Measurements from ENCODE around the gene SAFB. TPM values are rescaled to one million over a fixed set of nuclear protein-coding genes. Genes with fewer than 3 reads are reported as not detected.
A peak's percentile ranks its signal among the peaks of the same experiment; 100 is the strongest.

SAFB gene
- total and polyA plus RNA-seq, 2 of the 4 experiments (the other 2 are of a cell fraction), result 18.5 to 41.2 TPM

DNA sequence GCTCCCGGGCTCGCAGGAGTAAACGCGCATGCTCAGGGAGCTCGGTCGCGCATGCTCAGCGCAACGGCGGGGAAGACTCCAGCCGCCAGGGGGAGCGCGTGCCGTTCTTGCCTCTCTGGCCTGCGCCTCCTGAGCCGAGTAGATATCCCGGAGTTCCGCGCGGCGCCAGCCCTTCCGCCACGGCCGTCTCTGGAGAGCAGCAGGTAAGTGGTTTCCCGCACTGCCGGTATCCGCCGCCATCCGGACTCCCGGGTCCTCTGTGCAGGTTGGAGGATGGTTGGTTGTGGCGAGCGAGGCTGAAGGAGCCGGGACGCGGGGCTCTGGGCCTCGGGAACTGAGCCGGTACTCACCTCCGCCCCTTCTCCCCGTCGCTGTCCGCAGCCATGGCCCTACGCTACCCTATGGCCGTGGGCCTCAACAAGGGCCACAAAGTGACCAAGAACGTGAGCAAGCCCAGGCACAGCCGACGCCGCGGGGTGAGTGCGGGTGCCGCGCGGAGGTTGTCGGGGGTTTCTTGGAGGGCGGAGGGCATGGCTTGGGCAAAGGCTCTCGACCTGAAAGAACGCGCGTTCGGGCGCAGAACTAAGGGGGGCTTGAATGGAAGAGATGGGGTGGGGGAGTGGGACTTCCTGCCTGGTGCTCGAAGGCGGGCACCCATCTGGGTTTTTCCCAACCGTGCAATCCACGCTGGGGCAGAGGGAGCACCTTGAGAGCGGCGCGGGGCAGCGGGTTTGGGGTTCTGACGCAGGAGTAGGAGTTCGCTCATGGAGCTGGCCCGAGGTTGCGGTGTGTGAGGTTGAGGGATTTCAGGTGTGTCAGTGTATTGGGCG, 67.5 kb downstream of the SAFB start, which contains the start of gene RPL36:
Gene RPL36, plus strand, starts transcription at position 171 of the 830 bp plus-strand sequence. Its CDS starts 213 bp downstream, at position 384.
- Histone ChIP-seq H2AK9ac (replicated peaks; ENCODE audit: low read depth, low read length, poor library complexity) (peak within 1 kb of the TSS; percentile 100), H4K8ac (ENCODE audit: low read depth in 2 of 2, low read length in 2 of 2) (peak within 1 kb of the TSS; percentile 26 to 97), H3K9me1 (ENCODE audit: insufficient read depth, low read length) (peaks cover 7% of the 10 kb centered on the region; the same call in 1 of the 2 replicates), H2BK15ac (ENCODE audit: low read depth, low read length) (no peak within 1 kb of the TSS), H3K14ac (replicated peaks; ENCODE audit: low read depth, low read length) (peak within 1 kb of the TSS; percentile 93), H4K5ac (ENCODE audit: low read depth, low read length) (peak within 1 kb of the TSS; percentile 52), H3K9me3 (ENCODE audit: control insufficient read depth, insufficient read depth, low read length) (no peaks in the 10 kb centered on the region), H3K23ac (ENCODE audit: low read depth, low read length) (peak within 1 kb of the TSS; percentile 96), H3K4me1 (ENCODE audit: control insufficient read depth, insufficient read depth, low read length) (peaks cover 2% of the 10 kb centered on the region; the same call in 1 of the 2 replicates), H3K36me3 (ENCODE audit: control insufficient read depth, insufficient read depth, low read length) (peaks cover 41% of the 10 kb centered on the region), H3K79me1 (ENCODE audit: low read depth in 1 of 2, low read length in 2 of 2) (peaks cover 0 to 45% of the 10 kb centered on the region in 2 experiments; a peak in 1 of 4 replicates), H3K18ac (ENCODE audit: low read depth, low read length) (no peak within 1 kb of the TSS), H2BK120ac (ENCODE audit: low read depth, low read length) (no peak within 1 kb of the TSS), H3K4ac (ENCODE audit: low read depth, low read length) (peak within 1 kb of the TSS; percentile 88), H3K27me3 (ENCODE audit: control insufficient read depth, insufficient read depth, low read length) (no peaks in the 10 kb centered on the region), H2AFZ (replicated peaks; ENCODE audit: low read length, poor library complexity) (peak within 1 kb of the TSS; percentile 95), H2BK20ac (ENCODE audit: low read depth, low read length) (no peak within 1 kb of the TSS), H3K4me2 (ENCODE audit: low read depth, low read length) (peak within 1 kb of the TSS; percentile 97), H3K9ac (ENCODE audit: low read depth, low read length) (peak within 1 kb of the TSS; percentile 78), H4K91ac (ENCODE audit: insufficient read depth, low read depth, low read length) (peak within 1 kb of the TSS; percentile 83; the same call in 1 of the 2 replicates), H2AK5ac (ENCODE audit: low read depth, low read length) (peak within 1 kb of the TSS; percentile 90), H3K4me3 (ENCODE audit: insufficient read depth, low read depth, low read length) (peak within 1 kb of the TSS; percentile 74), H3K56ac (ENCODE audit: extremely low read depth, insufficient read depth, low read length) (peak within 1 kb of the TSS; percentile 24; the same call in 1 of the 2 replicates), H2BK5ac (ENCODE audit: low read depth, low read length, poor library complexity, severe bottlenecking) (peak within 1 kb of the TSS; percentile 61), H3K27ac (ENCODE audit: insufficient read depth, low read length) (peak within 1 kb of the TSS; percentile 78), H4K20me1 (ENCODE audit: insufficient read depth, low read length) (peaks cover 53% of the 10 kb centered on the region)
- BruUV-seq (replicated peaks), result TSS peak; percentile 75
- ChIA-PET CTCF (interaction anchor here (0.9 kb wide), 3 partner anchors 15 to 82 kb away, joined by 3 to 5 read pairs (median 3); no protein-coding TSS in a partner anchor), POLR2A (ENCODE audit: unreplicated experiment) (no interaction called here)
- 2% methylated on average over 32 of the region's 73 CpGs; no CpG with 5 or more reads in 1 of the 2 experiments for WGBS, 2 experiments (ENCODE audit: extremely low coverage in 2 of 2, insufficient read length in 1 of 2)
- DNase-seq (peak; percentile 93), ATAC-seq (ENCODE audit: low read depth) (peak; percentile 65)
- in situ Hi-C loops (cut with MboI; ENCODE audit: low sequenced_read_pairs) (no loop called here), intact Hi-C loops (cut with micrococcal nuclease) (no loop called here), dilution Hi-C loops (cut with HindIII; ENCODE audit: low sequenced_read_pairs, unreplicated experiment) (no loop called here)
- TF ChIP-seq MAFK (IDR thresholded peaks at IDR 0.05; ENCODE audit: low read depth, low read length), result no peak
- TF ChIP-seq CTCF (conservative IDR thresholded peaks at IDR 0.05; ENCODE audit: low read depth, low read length), result peak; percentile 99
- peak; percentile 99 for TF ChIP-seq POLR2A (IDR thresholded peaks at IDR 0.05; ENCODE audit: low read depth, low read length)
- TF ChIP-seq MXI1 (IDR thresholded peaks at IDR 0.05; ENCODE audit: borderline replicate concordance, low read depth, low read length), result no peak
- TF ChIP-seq CHD1 (IDR thresholded peaks at IDR 0.05; ENCODE audit: low read depth, low read length), result no peak
- TF ChIP-seq RCOR1 (IDR thresholded peaks at IDR 0.05; ENCODE audit: insufficient replicate concordance, low read length), result peak; percentile 45
- TF ChIP-seq, protein P1, sequence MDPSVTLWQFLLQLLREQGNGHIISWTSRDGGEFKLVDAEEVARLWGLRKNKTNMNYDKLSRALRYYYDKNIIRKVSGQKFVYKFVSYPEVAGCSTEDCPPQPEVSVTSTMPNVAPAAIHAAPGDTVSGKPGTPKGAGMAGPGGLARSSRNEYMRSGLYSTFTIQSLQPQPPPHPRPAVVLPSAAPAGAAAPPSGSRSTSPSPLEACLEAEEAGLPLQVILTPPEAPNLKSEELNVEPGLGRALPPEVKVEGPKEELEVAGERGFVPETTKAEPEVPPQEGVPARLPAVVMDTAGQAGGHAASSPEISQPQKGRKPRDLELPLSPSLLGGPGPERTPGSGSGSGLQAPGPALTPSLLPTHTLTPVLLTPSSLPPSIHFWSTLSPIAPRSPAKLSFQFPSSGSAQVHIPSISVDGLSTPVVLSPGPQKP (IDR thresholded peaks at IDR 0.05; ENCODE audit: borderline replicate concordance, low read depth, low read length), result no peak
- peak; percentile 57 for TF ChIP-seq RAD21 (IDR thresholded peaks at IDR 0.05; ENCODE audit: low read length)
- TF ChIP-seq USF2 (IDR thresholded peaks at IDR 0.05; ENCODE audit: low read depth, low read length), result peak; percentile 36; the same call in 1 of the 2 replicates
- TF ChIP-seq SMC3 (IDR thresholded peaks at IDR 0.05; ENCODE audit: low read depth, low read length), result peak; percentile 29; the same call in 1 of the 2 replicates
- TF ChIP-seq NFE2L2 (IDR thresholded peaks at IDR 0.05; ENCODE audit: low read depth, low read length), result no peak
- no peak for TF ChIP-seq FOS (IDR thresholded peaks at IDR 0.05; ENCODE audit: low read depth, low read length)
- TF ChIP-seq CEBPB (IDR thresholded peaks at IDR 0.05; ENCODE audit: low read depth, low read length), result no peak
